Sigmoid colon (tissue), 7 donors: Measurements from ENCODE around the gene ATRNL1. TPM values are rescaled to one million over a fixed set of nuclear protein-coding genes. Genes with fewer than 3 reads are reported as not detected.

Source experiments
- DNase-seq: peaks from one replicate; pipeline ENCODE4 v3.0.0-alpha.2; 2019
- H3K27ac ChIP-seq, 4 donors: fragments of 200-600 bp; sonication (generic); one replicate each; pipeline ENCODE4 v1.5.1; 2016 to 2019; ENCODE audit warnings: mild to moderate bottlenecking in 1 of 4
- H3K27me3 ChIP-seq, 3 donors: fragments of 200-600 bp; sonication (generic); one replicate each; pipeline ENCODE4 v1.5.1; 2019; ENCODE audit warnings: mild to moderate bottlenecking in 1 of 3
- H3K36me3 ChIP-seq, 4 donors: fragments of 200-600 bp; sonication (generic); one replicate each; pipeline ENCODE4 v1.5.1; 2016 to 2019
- H3K4me1 ChIP-seq, 4 donors: fragments of 200-600 bp; sonication (generic); one replicate each; pipeline ENCODE4 v1.5.1; 2017 to 2019
- H3K4me3 ChIP-seq, 4 donors: fragments of 200-600 bp; sonication (generic); one replicate each; pipeline ENCODE4 v1.5.1; 2017 to 2019; ENCODE audit warnings: mild to moderate bottlenecking in 2 of 4, moderate library complexity in 1 of 4
- H3K9me3 ChIP-seq, 4 donors: fragments of 200-600 bp in 3 of 4; sonication (generic) in 3 of 4; one replicate each; pipeline versions ENCODE4 v1.5.1 to v1.6.1; 2013 to 2019
- EP300 ChIP-seq, 4 donors: sonication (generic); formaldehyde crosslinking; IDR thresholded peaks; one replicate each; pipeline ENCODE4 v1.6.1; 2017; ENCODE audit warnings: antibody characterized with exemption in 4 of 4
- POLR2A ChIP-seq, 2 donors: fragments of 450-650 bp; IDR thresholded peaks; one replicate each; pipeline ENCODE4 v1.6.1; 2016; ENCODE audit warnings: antibody characterized with exemption in 2 of 2, mild to moderate bottlenecking in 2 of 2, moderate library complexity in 2 of 2
- POLR2AphosphoS5 ChIP-seq, 4 donors: sonication (generic); formaldehyde crosslinking; IDR thresholded peaks; one replicate each; pipeline ENCODE4 v1.6.1; 2017; ENCODE audit warnings: antibody characterized with exemption in 4 of 4
- WGBS, 2 donors: extraction: QIAGEN DNeasy Blood & Tissue Kit; methylation state at CpG; one replicate each; pipeline ENCODE4 v1.1.7; 2013; 5-methylcytosine and 5-hydroxymethylcytosine counted together
- intact Hi-C: fragments of 100-400 bp; cut with DNase I; formaldehyde crosslinking; loops from one replicate; pipeline ENCODE4 v1.15.1; 2023
- polyA plus RNA-seq, 3 donors: library from polyadenylated mRNA; stranded (reverse); fragments of 200-250 nt; gene quantifications; one replicate each; pipeline ENCODE4 v1.2.3, GENCODE V29; 2013
- total RNA-seq, 4 donors: library from RNA; depleted of rRNA; stranded (reverse); fragments of >200 nt; gene quantifications; one replicate each; pipeline ENCODE4 v1.1.0, GENCODE V29; 2016
- TF ChIP-seq, protein P1 (sequence below), 4 experiments: fragments of 450-650 bp in 3 of 4; fragments of 200-600 bp in 1 of 4; IDR thresholded peaks; one replicate each; pipeline ENCODE4 v1.5.1; 2016 to 2019; ENCODE audit warnings: antibody characterized with exemption in 4 of 4, mild to moderate bottlenecking in 3 of 4, moderate library complexity in 2 of 4
- donor health status: healthy with polysubstance abuse.
- donor health status: Bipolar disorder and iron deficiency.
- donor health status: healthy.

ATRNL1 gene
- total and polyA plus RNA-seq, 7 donors, result 0.57 to 17.3 (median 6.9) TPM; not detected in 1

DNA sequence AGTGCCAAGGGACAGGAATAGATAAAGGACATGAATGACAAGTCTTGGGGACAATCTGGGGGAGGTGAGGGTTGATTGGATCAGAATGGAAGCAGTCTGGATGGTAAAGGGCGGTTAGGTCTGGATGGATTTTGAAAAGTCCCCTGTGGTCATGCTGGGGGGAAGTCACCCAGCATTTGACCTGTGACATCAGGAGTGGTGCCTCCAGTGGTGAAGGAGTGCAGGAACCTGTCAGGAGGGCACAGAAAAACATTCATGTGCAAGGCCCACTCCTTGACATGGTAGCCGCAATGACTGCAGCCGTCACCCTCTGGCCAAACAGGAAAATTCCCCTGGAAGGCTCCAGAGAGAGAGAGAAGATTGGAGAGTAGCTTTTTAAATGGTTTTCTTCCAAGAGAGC is 875.1 kb downstream of the ATRNL1 start:
- no peak for TF ChIP-seq POLR2A (IDR thresholded peaks at IDR 0.05)
- TF ChIP-seq, protein P1, sequence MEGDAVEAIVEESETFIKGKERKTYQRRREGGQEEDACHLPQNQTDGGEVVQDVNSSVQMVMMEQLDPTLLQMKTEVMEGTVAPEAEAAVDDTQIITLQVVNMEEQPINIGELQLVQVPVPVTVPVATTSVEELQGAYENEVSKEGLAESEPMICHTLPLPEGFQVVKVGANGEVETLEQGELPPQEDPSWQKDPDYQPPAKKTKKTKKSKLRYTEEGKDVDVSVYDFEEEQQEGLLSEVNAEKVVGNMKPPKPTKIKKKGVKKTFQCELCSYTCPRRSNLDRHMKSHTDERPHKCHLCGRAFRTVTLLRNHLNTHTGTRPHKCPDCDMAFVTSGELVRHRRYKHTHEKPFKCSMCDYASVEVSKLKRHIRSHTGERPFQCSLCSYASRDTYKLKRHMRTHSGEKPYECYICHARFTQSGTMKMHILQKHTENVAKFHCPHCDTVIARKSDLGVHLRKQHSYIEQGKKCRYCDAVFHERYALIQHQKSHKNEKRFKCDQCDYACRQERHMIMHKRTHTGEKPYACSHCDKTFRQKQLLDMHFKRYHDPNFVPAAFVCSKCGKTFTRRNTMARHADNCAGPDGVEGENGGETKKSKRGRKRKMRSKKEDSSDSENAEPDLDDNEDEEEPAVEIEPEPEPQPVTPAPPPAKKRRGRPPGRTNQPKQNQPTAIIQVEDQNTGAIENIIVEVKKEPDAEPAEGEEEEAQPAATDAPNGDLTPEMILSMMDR (IDR thresholded peaks at IDR 0.05), result no peak
- 95 to 96% methylated on average over 3 of the region's 3 CpGs for WGBS, 2 donors
- intact Hi-C loops, result no loop called here
- no peak overlapping the region for H3K4me3 ChIP-seq
- no peaks in the 10 kb centered on the region for H3K27me3 ChIP-seq
- no peak overlapping the region for H3K27ac ChIP-seq
- no peaks in the 10 kb centered on the region for H3K4me1 ChIP-seq
- H3K36me3 ChIP-seq, result no peaks in the 10 kb centered on the region
- no peaks in the 10 kb centered on the region for H3K9me3 ChIP-seq
- DNase-seq, result no peak

DNA sequence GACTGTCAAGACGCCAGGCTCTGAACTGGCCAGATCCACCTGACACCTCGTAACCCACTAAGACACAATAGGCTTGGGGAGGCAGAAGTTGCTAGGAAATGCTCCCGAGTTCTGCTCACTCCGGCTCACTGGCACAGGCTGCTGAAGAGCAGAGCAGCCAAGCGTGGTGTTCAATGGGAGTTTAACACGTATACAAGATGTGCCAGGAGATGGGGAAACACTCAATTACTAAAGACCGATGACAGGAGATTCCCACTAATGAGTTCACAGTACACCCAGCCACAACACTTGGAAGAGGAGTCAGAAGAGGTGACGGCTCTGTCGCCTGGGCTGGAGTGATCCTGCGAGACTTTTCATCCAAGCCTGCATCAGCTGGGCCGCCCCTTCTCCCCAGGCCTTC is 876.4 kb downstream of the ATRNL1 start:
- TF ChIP-seq POLR2AphosphoS5 (IDR thresholded peaks at IDR 0.05), result no peak
- no peak for TF ChIP-seq POLR2A (IDR thresholded peaks at IDR 0.05)
- TF ChIP-seq, protein P1 (IDR thresholded peaks at IDR 0.05), result no peak
- TF ChIP-seq EP300 (IDR thresholded peaks at IDR 0.05), result no peak
- peak; percentile 18 for DNase-seq
- Histone ChIP-seq H3K4me3 (no peak overlapping the region), H3K27ac (no peak overlapping the region), H3K4me1 (no peaks in the 10 kb centered on the region), H3K9me3 (no peaks in the 10 kb centered on the region), H3K27me3 (no peaks in the 10 kb centered on the region), H3K36me3 (no peaks in the 10 kb centered on the region)
- WGBS, 2 donors, result 79 to 83% methylated on average over 11 of the region's 11 CpGs
- intact Hi-C loops, result no loop called here

DNA sequence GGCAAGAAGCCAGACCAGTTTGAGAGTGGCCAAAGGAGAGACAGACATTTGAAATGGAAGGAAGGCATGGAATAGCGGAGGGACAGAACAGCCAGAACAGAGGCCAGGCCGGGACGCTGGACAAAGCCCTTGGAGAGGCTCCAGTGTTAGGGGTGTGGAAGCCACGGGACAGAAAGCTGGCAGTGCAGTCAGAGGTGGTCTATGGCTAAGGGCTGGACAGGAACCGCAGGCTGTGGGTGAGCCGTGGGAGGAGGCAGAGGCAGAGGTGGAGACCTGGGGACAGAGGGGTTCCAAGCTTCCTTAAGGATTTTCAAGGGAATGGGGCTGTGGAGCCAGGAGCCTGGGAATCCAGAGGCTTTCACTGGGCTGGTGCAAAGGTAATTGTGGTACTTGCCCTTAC is 878.8 kb downstream of the ATRNL1 start:
- TF ChIP-seq POLR2A (IDR thresholded peaks at IDR 0.05) (no peak), EP300 (IDR thresholded peaks at IDR 0.05) (no peak), POLR2AphosphoS5 (IDR thresholded peaks at IDR 0.05) (no peak)
- TF ChIP-seq, protein P1 (IDR thresholded peaks at IDR 0.05), result no peak
- intact Hi-C loops, result no loop called here
- 87% methylated on average over 6 of the region's 6 CpGs for WGBS, 2 donors
- H3K4me1 ChIP-seq, result no peaks in the 10 kb centered on the region
- no peaks in the 10 kb centered on the region for H3K36me3 ChIP-seq
- H3K9me3 ChIP-seq, result no peaks in the 10 kb centered on the region
- DNase-seq, result peak; percentile 41
- H3K27me3 ChIP-seq, result no peaks in the 10 kb centered on the region
- no peak overlapping the region for H3K27ac ChIP-seq
- no peak overlapping the region for H3K4me3 ChIP-seq

DNA sequence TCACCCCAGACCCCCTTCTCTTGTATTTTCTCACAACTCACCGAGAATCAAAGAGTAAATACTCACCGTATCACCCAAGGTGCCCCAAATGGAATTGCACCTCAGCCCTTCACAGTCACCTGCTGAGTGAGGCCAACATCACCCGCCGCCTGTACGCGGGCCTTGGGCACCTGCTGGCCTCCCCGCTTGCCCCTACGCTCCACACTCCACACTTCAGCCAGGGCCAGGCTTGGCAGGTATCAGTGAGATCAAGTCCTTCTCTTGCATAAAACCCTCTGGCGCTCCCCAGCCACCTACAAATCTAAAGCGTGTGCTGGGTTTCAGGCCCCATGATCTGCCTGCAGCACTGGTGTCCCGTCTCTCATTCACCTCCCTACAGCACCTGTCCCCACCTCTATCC is 879.3 kb downstream of the ATRNL1 start:
- no peaks in the 10 kb centered on the region for H3K27me3 ChIP-seq
- peak; percentile 34 for DNase-seq
- intact Hi-C loops, result no loop called here
- no peaks in the 10 kb centered on the region for H3K36me3 ChIP-seq
- H3K4me3 ChIP-seq, result no peak overlapping the region
- TF ChIP-seq POLR2A (IDR thresholded peaks at IDR 0.05) (no peak), POLR2AphosphoS5 (IDR thresholded peaks at IDR 0.05) (no peak), EP300 (IDR thresholded peaks at IDR 0.05) (no peak)
- TF ChIP-seq, protein P1 (IDR thresholded peaks at IDR 0.05), result no peak
- no peaks in the 10 kb centered on the region for H3K9me3 ChIP-seq
- 77 to 82% methylated on average over 11 of the region's 11 CpGs for WGBS, 2 donors
- H3K4me1 ChIP-seq, result no peaks in the 10 kb centered on the region
- no peak overlapping the region for H3K27ac ChIP-seq

DNA sequence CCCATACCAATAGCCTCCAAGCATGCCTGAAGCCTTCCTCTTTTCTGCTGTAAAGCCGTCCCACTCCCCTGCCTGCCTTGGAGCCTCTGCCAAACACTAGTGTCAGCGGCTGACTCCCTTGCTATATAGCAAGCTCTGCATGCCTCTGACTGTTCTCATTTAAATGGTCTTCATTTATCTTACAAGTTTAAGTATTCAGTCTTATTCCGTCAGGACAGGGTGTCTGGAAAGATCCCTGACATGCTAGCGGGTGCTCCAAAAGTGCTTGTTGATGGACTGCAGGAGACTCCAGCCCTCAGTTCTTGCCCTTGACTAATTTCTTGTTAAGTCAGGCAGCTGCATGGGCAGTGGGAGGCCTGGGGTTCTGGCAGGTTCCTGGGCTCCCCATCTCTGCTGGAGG is 881.2 kb downstream of the ATRNL1 start:
- Histone ChIP-seq H3K27ac (peak overlapping the region in 1 of 4 donors; percentile 21), H3K9me3 (no peaks in the 10 kb centered on the region), H3K4me3 (no peak overlapping the region), H3K4me1 (no peaks in the 10 kb centered on the region), H3K36me3 (no peaks in the 10 kb centered on the region), H3K27me3 (no peaks in the 10 kb centered on the region)
- peak; percentile 36 for DNase-seq
- intact Hi-C loops, result no loop called here
- TF ChIP-seq EP300 (IDR thresholded peaks at IDR 0.05) (no peak), POLR2AphosphoS5 (IDR thresholded peaks at IDR 0.05) (no peak), POLR2A (IDR thresholded peaks at IDR 0.05) (no peak)
- TF ChIP-seq, protein P1 (IDR thresholded peaks at IDR 0.05), result no peak
- WGBS, 2 donors, result 87 to 88% methylated on average over 4 of the region's 4 CpGs
